Mesothelial cell of epicardium (in vitro differentiated cells): ENCODE data around the gene MTM1. TPM values are rescaled to one million over a fixed set of nuclear protein-coding genes. Genes with fewer than 3 reads are reported as not detected.

Source experiments
- DNase-seq, 2 experiments: peaks; one replicate each; pipeline ENCODE4 v3.0.0; 2021; ENCODE audit warnings: low spot score in 2 of 2; ENCODE audit not compliant: unreplicated experiment in 2 of 2
- H3K27ac Mint-ChIP-seq: 2 replicates; pipeline ENCODE4 v1.8.0; 2021; ENCODE audit warnings: mixed read lengths
- H3K27me3 Mint-ChIP-seq: 2 replicates; pipeline ENCODE4 v1.8.0; 2021; ENCODE audit warnings: low read depth, mixed read lengths
- H3K36me3 Mint-ChIP-seq: 2 replicates; pipeline ENCODE4 v1.8.0; 2021; ENCODE audit warnings: mixed read lengths
- H3K4me1 Mint-ChIP-seq: 2 replicates; pipeline ENCODE4 v1.8.0; 2021; ENCODE audit warnings: mixed read lengths
- H3K4me3 Mint-ChIP-seq: 2 replicates; pipeline ENCODE4 v1.8.0; 2021; ENCODE audit warnings: mild to moderate bottlenecking, moderate library complexity, mixed read lengths
- H3K9me3 Mint-ChIP-seq: 2 replicates; pipeline ENCODE4 v1.8.0; 2021; ENCODE audit warnings: mixed read lengths
- CTCF ChIP-seq: fragments of 200-600 bp; sonication (generic); IDR thresholded peaks from one replicate; pipeline ENCODE4 v1.5.0; 2021; ENCODE audit warnings: antibody characterized with exemption; ENCODE audit not compliant: unreplicated experiment
- total RNA-seq: library from RNA; stranded (reverse); gene quantifications from 3 replicates; pipeline ENCODE4 v1.2.1, GENCODE V29; 2021

The MTM1 gene
- total RNA-seq, 1 donor from 2014 or later = 8.9 TPM

DNA sequence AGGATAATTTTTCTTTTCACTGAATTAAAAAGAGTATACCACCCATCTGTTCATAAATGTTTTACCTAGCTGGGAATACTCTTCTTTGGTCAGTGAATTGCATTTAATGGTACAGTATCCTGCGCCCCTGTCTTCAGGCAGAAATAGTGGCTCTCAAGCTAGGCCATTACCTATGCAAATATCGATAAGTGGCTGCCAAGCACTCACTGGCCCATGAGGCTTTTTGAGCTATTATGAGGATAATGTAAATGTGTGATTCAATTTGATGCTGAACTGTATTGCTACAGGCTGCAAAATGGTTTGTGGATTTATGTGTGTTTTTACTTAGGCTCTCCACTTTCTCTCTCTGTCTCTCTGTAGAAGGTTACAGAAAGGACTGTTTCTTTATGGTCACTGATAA, 94.7 kb downstream of the MTM1 start:
- peaks cover 40% of the 10 kb centered on the region for H3K9me3 Mint-ChIP-seq
- peaks cover 36% of the 10 kb centered on the region for H3K36me3 Mint-ChIP-seq
- no peak overlapping the region for H3K4me3 Mint-ChIP-seq
- no peak for DNase-seq
- H3K27ac Mint-ChIP-seq = no peak overlapping the region
- TF ChIP-seq CTCF = no peak
- no peaks in the 10 kb centered on the region for H3K27me3 Mint-ChIP-seq
- peaks cover 4% of the 10 kb centered on the region for H3K4me1 Mint-ChIP-seq

GRCh38 chrX:150664290-150664689, 95.9 kb downstream of the MTM1 start:
- peaks cover 34% of the 10 kb centered on the region for H3K36me3 Mint-ChIP-seq

GRCh38 chrX:150676221-150676620, 107.8 kb downstream of the MTM1 start:
- Mint-ChIP-seq H3K27me3 (no peaks in the 10 kb centered on the region), H3K4me3 (no peak overlapping the region), H3K4me1 (no peaks in the 10 kb centered on the region), H3K9me3 (peaks cover 34% of the 10 kb centered on the region), H3K27ac (no peak overlapping the region), H3K36me3 (no peaks in the 10 kb centered on the region)
- DNase-seq = no peak
- no peak for TF ChIP-seq CTCF

More at GRCh38 chrX:150664290-150664689, 95.9 kb downstream of the MTM1 start:
- Mint-ChIP-seq H3K4me1 (peaks cover 4% of the 10 kb centered on the region), H3K9me3 (peaks cover 40% of the 10 kb centered on the region), H3K27ac (peak overlapping the region; percentile 8), H3K4me3 (no peak overlapping the region), H3K27me3 (no peaks in the 10 kb centered on the region)
- no peak for DNase-seq
- no peak for TF ChIP-seq CTCF

DNA sequence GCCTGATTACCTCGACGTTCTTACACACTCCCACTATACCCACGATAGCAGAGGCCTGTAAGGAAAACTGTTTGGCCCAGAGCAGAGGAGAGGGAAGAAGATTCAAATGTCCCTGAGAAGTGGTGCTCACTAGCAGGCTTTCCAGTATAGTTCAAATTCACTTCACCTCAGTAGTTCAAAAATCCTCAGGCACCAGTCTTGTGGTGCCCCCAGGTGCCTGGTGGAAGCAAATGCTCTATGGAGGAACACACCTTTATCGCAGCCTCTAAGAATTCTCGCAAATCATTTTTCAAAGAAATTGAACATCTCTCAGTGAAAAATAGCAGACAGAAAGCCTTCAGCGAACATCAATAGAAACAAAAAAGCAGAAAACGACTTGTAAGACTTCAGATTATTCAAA, 112.6 kb downstream of the MTM1 start:
- no peak for TF ChIP-seq CTCF
- no peaks in the 10 kb centered on the region for H3K4me1 Mint-ChIP-seq
- no peak overlapping the region for H3K27ac Mint-ChIP-seq
- no peaks in the 10 kb centered on the region for H3K27me3 Mint-ChIP-seq
- peaks cover 41% of the 10 kb centered on the region for H3K9me3 Mint-ChIP-seq
- DNase-seq = no peak
- no peak overlapping the region for H3K4me3 Mint-ChIP-seq
- no peaks in the 10 kb centered on the region for H3K36me3 Mint-ChIP-seq

DNA sequence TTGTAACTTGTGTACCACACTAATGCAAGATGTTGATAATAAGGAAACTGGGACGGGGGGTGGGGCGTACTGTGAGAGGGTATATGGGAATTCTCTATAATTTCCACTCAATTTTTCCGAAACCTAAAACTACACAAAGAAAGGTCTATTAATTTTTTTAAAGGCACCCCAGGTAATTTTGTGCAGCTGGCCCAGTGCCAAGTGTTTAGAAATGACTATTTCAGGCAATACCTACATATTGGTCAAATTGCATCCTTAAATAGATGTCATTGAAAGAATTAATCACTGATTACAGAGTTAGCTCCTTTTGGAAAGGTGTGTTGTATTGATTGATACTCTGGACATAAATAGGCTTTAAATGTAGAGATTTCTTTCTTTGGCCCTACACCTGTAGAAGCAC, 114.7 kb downstream of the MTM1 start:
- Mint-ChIP-seq H3K36me3 (no peaks in the 10 kb centered on the region), H3K27me3 (no peaks in the 10 kb centered on the region), H3K4me3 (no peak overlapping the region), H3K27ac (no peak overlapping the region), H3K9me3 (peaks cover 28% of the 10 kb centered on the region), H3K4me1 (no peaks in the 10 kb centered on the region)
- DNase-seq = no peak
- TF ChIP-seq CTCF = no peak

DNA sequence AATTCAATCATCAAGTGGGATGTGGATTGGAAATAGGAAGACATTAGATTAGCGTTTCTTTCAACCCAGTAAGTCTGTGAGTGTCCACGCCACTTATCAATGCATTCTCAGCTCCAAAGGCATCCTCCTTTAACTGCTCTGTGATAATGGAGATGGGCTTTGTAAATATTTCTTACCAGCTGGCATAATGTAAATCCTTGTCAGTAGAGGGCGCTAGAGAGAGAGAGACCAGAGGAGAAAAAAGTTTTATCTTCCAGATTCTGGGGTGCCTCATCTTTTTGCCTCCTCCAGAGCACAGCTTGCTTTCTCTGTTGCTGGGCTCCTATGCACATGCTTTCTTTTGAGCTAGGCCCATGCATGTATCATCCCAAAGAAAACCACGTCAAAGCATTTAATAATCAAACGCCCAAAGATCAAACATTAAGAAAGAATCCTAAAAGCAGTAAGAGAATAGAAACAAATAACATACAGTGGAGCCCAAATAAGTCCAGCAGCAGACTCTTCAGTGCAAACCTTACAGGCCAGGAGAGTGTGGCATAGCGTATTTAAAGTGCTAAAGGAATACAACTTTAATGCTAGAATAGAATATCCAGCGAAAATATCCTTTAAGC, 115.2 kb downstream of the MTM1 start:
- no peaks in the 10 kb centered on the region for H3K36me3 Mint-ChIP-seq
- H3K27me3 Mint-ChIP-seq = no peaks in the 10 kb centered on the region
- peaks cover 28% of the 10 kb centered on the region for H3K9me3 Mint-ChIP-seq
- H3K4me3 Mint-ChIP-seq = no peak overlapping the region
- TF ChIP-seq CTCF = peak; percentile 48
- no peak overlapping the region for H3K27ac Mint-ChIP-seq
- DNase-seq = no peak
- no peaks in the 10 kb centered on the region for H3K4me1 Mint-ChIP-seq
